ENCODE results near the gene ALK.

ALK gene

GRCh38 chr2:29469961-29470360 lies 451.4 kb downstream of the ALK start:
- Histone ChIP-seq H3K27ac (ENCODE audit: low read length) (no peak overlapping the region), H3K79me2 (ENCODE audit: insufficient read depth, low read length) (no peaks in the 10 kb centered on the region), H4K20me1 (ENCODE audit: insufficient read depth, low read length) (no peaks in the 10 kb centered on the region), H3K27me3 (ENCODE audit: insufficient read depth, low read length, poor library complexity) (no peaks in the 10 kb centered on the region), H3K4me1 (ENCODE audit: insufficient read depth, low read length) (no peaks in the 10 kb centered on the region), H3K4me3 (ENCODE audit: low read depth in 1 of 2, low read length in 2 of 2) (no peak overlapping the region), H2AFZ (ENCODE audit: low read depth, low read length) (no peak overlapping the region), H3K9ac (ENCODE audit: low read depth, low read length) (no peak overlapping the region), H3K9me3 (ENCODE audit: insufficient read depth, low read length, severe bottlenecking) (peaks cover 3% of the 10 kb centered on the region), H3K36me3 (ENCODE audit: insufficient read depth, low read length) (no peaks in the 10 kb centered on the region), H3K4me2 (ENCODE audit: insufficient read depth, low read length) (no peak overlapping the region)
- DNase-seq: no peak
- TF ChIP-seq, protein P1, sequence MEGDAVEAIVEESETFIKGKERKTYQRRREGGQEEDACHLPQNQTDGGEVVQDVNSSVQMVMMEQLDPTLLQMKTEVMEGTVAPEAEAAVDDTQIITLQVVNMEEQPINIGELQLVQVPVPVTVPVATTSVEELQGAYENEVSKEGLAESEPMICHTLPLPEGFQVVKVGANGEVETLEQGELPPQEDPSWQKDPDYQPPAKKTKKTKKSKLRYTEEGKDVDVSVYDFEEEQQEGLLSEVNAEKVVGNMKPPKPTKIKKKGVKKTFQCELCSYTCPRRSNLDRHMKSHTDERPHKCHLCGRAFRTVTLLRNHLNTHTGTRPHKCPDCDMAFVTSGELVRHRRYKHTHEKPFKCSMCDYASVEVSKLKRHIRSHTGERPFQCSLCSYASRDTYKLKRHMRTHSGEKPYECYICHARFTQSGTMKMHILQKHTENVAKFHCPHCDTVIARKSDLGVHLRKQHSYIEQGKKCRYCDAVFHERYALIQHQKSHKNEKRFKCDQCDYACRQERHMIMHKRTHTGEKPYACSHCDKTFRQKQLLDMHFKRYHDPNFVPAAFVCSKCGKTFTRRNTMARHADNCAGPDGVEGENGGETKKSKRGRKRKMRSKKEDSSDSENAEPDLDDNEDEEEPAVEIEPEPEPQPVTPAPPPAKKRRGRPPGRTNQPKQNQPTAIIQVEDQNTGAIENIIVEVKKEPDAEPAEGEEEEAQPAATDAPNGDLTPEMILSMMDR (IDR thresholded peaks at IDR 0.05; ENCODE audit: borderline replicate concordance, extremely low read depth, low read length, poor library complexity, severe bottlenecking): no peak
- no peak for TF ChIP-seq EZH2 (IDR thresholded peaks at IDR 0.05; ENCODE audit: borderline replicate concordance, low read depth, low read length, severe bottlenecking)
- ATAC-seq (ENCODE audit: insufficient read depth, low read depth): no peak

- no peaks in the 10 kb centered on the region for H3K79me2 ChIP-seq (ENCODE audit: insufficient read depth, low read length)
- H3K36me3 ChIP-seq (ENCODE audit: insufficient read depth, low read length): no peaks in the 10 kb centered on the region
- TF ChIP-seq EZH2 (IDR thresholded peaks at IDR 0.05; ENCODE audit: borderline replicate concordance, low read depth, low read length, severe bottlenecking): no peak
- TF ChIP-seq, protein P1 (IDR thresholded peaks at IDR 0.05; ENCODE audit: borderline replicate concordance, extremely low read depth, low read length, poor library complexity, severe bottlenecking): no peak
- no peaks in the 10 kb centered on the region for H3K4me1 ChIP-seq (ENCODE audit: insufficient read depth, low read length)
- no peak overlapping the region for H3K9ac ChIP-seq (ENCODE audit: low read depth, low read length)
- H4K20me1 ChIP-seq (ENCODE audit: insufficient read depth, low read length): no peaks in the 10 kb centered on the region
- no peaks in the 10 kb centered on the region for H3K27me3 ChIP-seq (ENCODE audit: insufficient read depth, low read length, poor library complexity)
- no peak overlapping the region for H3K4me2 ChIP-seq (ENCODE audit: insufficient read depth, low read length)
- ATAC-seq (ENCODE audit: insufficient read depth, low read depth) (no peak), DNase-seq (no peak)
- no peak overlapping the region for H2AFZ ChIP-seq (ENCODE audit: low read depth, low read length)
- peaks cover 3% of the 10 kb centered on the region for H3K9me3 ChIP-seq (ENCODE audit: insufficient read depth, low read length, severe bottlenecking)
- no peak overlapping the region for H3K4me3 ChIP-seq (ENCODE audit: low read depth in 1 of 2, low read length in 2 of 2)
- H3K27ac ChIP-seq (ENCODE audit: low read length): no peak overlapping the region
Observed at GRCh38 chr2:29469516-29469915, 451.9 kb downstream of the ALK start.

DNA sequence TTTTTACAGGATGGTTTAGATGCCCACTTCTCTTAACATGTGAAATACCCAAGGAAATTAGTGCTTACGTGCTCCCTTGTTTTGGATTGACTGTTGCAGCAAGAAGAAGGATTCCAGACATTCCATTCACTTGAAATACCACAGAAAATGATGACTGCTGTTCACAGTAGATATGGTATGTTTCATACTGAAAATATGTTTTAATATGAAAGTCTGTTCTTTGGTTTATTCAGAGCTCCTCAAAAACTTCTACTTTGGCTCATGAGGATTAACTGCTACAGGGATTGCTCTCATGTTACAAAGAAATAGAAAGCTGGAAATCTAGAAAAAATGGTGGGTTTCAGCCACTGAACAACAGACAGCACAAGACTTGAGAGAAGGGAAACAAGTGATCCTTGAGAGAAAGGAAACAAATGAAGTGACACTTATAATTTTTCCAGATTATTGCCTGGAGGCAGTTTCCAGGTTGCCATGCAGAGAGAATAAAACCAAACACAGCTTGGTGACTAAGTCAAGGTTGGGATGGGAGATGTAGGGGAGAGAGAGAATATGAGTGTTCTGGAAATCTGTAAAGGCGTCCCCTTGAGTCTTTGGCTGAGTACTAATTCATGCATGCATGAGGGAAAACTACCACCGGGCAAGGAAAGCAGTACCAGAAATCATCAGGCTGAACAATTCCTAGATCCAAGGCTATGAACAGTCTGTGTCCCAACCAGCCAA lies 458.0 kb downstream of the ALK start:
- H3K4me1 ChIP-seq (ENCODE audit: insufficient read depth, low read length): no peaks in the 10 kb centered on the region
- no peak overlapping the region for H2AFZ ChIP-seq (ENCODE audit: low read depth, low read length)
- no peak for TF ChIP-seq EZH2 (IDR thresholded peaks at IDR 0.05; ENCODE audit: borderline replicate concordance, low read depth, low read length, severe bottlenecking)
- TF ChIP-seq, protein P1 (IDR thresholded peaks at IDR 0.05; ENCODE audit: borderline replicate concordance, extremely low read depth, low read length, poor library complexity, severe bottlenecking): no peak
- H3K4me3 ChIP-seq (ENCODE audit: low read depth in 1 of 2, low read length in 2 of 2): no peak overlapping the region
- no peak for DNase-seq
- no peaks in the 10 kb centered on the region for H3K27me3 ChIP-seq (ENCODE audit: insufficient read depth, low read length, poor library complexity)
- no peak overlapping the region for H3K27ac ChIP-seq (ENCODE audit: low read length)
- H3K4me2 ChIP-seq (ENCODE audit: insufficient read depth, low read length): no peak overlapping the region
- no peak for ATAC-seq (ENCODE audit: insufficient read depth, low read depth)
- no peak overlapping the region for H3K9ac ChIP-seq (ENCODE audit: low read depth, low read length)
- no peaks in the 10 kb centered on the region for H4K20me1 ChIP-seq (ENCODE audit: insufficient read depth, low read length)
- no peaks in the 10 kb centered on the region for H3K36me3 ChIP-seq (ENCODE audit: insufficient read depth, low read length)
- no peaks in the 10 kb centered on the region for H3K79me2 ChIP-seq (ENCODE audit: insufficient read depth, low read length)
- H3K9me3 ChIP-seq (ENCODE audit: insufficient read depth, low read length, severe bottlenecking): no peaks in the 10 kb centered on the region

Measured in DND-41 (cell line).